ENCODE measurements around the gene GLRX5.

- TF ChIP-seq POLR2A (IDR thresholded peaks at IDR 0.05) = no peak
- no peak for TF ChIP-seq CTCF (IDR thresholded peaks at IDR 0.05)
Measured at GRCh38 chr14:95494456-95494855, 40.4 kb upstream of the GLRX5 start.

All from adrenal gland (tissue), 5 donors.